B cell (primary cell): ENCODE results near the gene EVC. TPM values are rescaled to one million over a fixed set of nuclear protein-coding genes. Genes with fewer than 3 reads are reported as not detected.

Source experiments
- ATAC-seq: fragments of 200-7000 bp; cut with Tn5 transposase; one replicate; pipeline ENCODE4 v1.10.0; 2021; ENCODE audit warnings: low read depth, mild to moderate bottlenecking, moderate number of reproducible peaks, moderate library complexity
- CTCF ChIA-PET: fragments of 350-600 bp; sonication (Branson Sonifier 250); formaldehyde crosslinking; loops from one replicate; lab custom pipeline; 2021; ENCODE audit warnings: antibody characterized with exemption, inconsistent platforms; lab: Charles Lee
- POLR2A ChIA-PET: fragments of 350-600 bp; sonication (Branson Sonifier 250); formaldehyde crosslinking; loops from one replicate; lab custom pipeline; 2021; ENCODE audit warnings: antibody characterized with exemption; lab: Charles Lee
- DNase-seq: peaks from one replicate; pipeline ENCODE4 v3.0.0; 2013
- H2AFZ ChIP-seq: 2 replicates; pipeline ENCODE4 v1.6.1; 2012; ENCODE audit warnings: mild to moderate bottlenecking, low read depth, low read length; ENCODE audit not compliant: insufficient read depth, poor library complexity, severe bottlenecking
- H3K27ac ChIP-seq, 2 donors: 1 replicate in 1 of 2; 2 replicates in 1 of 2; pipeline ENCODE4 v1.5.1; 2012 to 2013; ENCODE audit warnings: low read length in 2 of 2, mild to moderate bottlenecking in 2 of 2, moderate library complexity in 1 of 2
- H3K27me3 ChIP-seq, 4 experiments: fragments of 200-600 bp in 1 of 4; sonication (generic) in 1 of 4; replicated peaks in 1 of 4; 1 replicate in 2 of 4; 2 replicates in 2 of 4; pipeline versions ENCODE4 v1.6.1 to v1.7.0; 2013 to 2016; ENCODE audit warnings: low read length in 3 of 4, mild to moderate bottlenecking in 2 of 4, mixed read lengths in 1 of 4, moderate library complexity in 1 of 4; ENCODE audit not compliant: insufficient read depth in 4 of 4, control insufficient read depth in 3 of 4; ENCODE audit errors: control extremely low read depth in 1 of 4
- H3K36me3 ChIP-seq, 2 experiments: replicated peaks in 1 of 2; 1 replicate in 1 of 2; 2 replicates in 1 of 2; pipeline versions ENCODE4 v1.6.1 to v1.7.1; 2013; ENCODE audit warnings: low read length in 1 of 2; ENCODE audit not compliant: insufficient read depth in 2 of 2, control insufficient read depth in 1 of 2; ENCODE audit errors: control extremely low read depth in 1 of 2, extremely low read depth in 1 of 2
- H3K4me1 ChIP-seq, 2 donors: fragments of 200-600 bp in 1 of 2; sonication (generic) in 1 of 2; 1 replicate in 1 of 2; 2 replicates in 1 of 2; pipeline versions ENCODE4 v1.5.1 to v1.6.1; 2013 to 2017; ENCODE audit warnings: low read length in 2 of 2; ENCODE audit not compliant: control insufficient read depth in 2 of 2, insufficient read depth in 2 of 2
- H3K4me2 ChIP-seq: replicated peaks from 2 replicates; pipeline ENCODE3; 2012; ENCODE audit warnings: mild to moderate bottlenecking, low read depth, low read length; ENCODE audit not compliant: poor library complexity, severe bottlenecking
- H3K4me3 ChIP-seq, 5 experiments: fragments of 200-600 bp in 1 of 5; sonication (generic) in 1 of 5; 1 replicate in 3 of 5; 2 replicates in 2 of 5; pipeline versions ENCODE4 v1.5.1 to v1.7.0; 2011 to 2016; ENCODE audit warnings: low read length in 4 of 5, mild to moderate bottlenecking in 4 of 5, low read depth in 2 of 5, control low read depth in 1 of 5, moderate library complexity in 1 of 5; ENCODE audit not compliant: insufficient read depth in 1 of 5; ENCODE audit errors: control extremely low read depth in 1 of 5, extremely low read depth in 1 of 5
- H3K79me2 ChIP-seq: fragments of 200-600 bp; sonication (generic); one replicate; pipeline ENCODE4 v1.6.0; 2016; ENCODE audit warnings: low read length; ENCODE audit not compliant: control insufficient read depth, insufficient read depth
- H3K9ac ChIP-seq: fragments of 200-600 bp; sonication (generic); 2 replicates; pipeline ENCODE4 v1.6.1; 2017; ENCODE audit warnings: mild to moderate bottlenecking, low read length, moderate library complexity
- H3K9me3 ChIP-seq, 3 donors: one replicate each; pipeline versions ENCODE4 v1.6.1 to v1.7.1; 2013; ENCODE audit warnings: low read length in 2 of 3; ENCODE audit not compliant: control insufficient read depth in 2 of 3, insufficient read depth in 1 of 3; ENCODE audit errors: control extremely low read depth in 1 of 3
- H4K20me1 ChIP-seq: 2 replicates; pipeline ENCODE4 v1.6.0; 2012; ENCODE audit warnings: mild to moderate bottlenecking, low read length; ENCODE audit not compliant: insufficient read depth, control insufficient read depth, poor library complexity, severe bottlenecking
- H3K27ac Mint-ChIP-seq: one replicate; pipeline ENCODE4 v1.8.0; 2021; ENCODE audit warnings: mixed read lengths
- H3K27me3 Mint-ChIP-seq: one replicate; pipeline ENCODE4 v1.8.0; 2021; ENCODE audit warnings: mixed read lengths
- H3K4me1 Mint-ChIP-seq: one replicate; pipeline ENCODE4 v1.8.0; 2021; ENCODE audit warnings: mixed read lengths
- H3K4me3 Mint-ChIP-seq: one replicate; pipeline ENCODE4 v1.8.0; 2021; ENCODE audit warnings: mixed read lengths
- H3K9me3 Mint-ChIP-seq: one replicate; pipeline ENCODE4 v1.8.0; 2022; ENCODE audit warnings: mixed read lengths; ENCODE audit not compliant: insufficient read depth
- EZH2 ChIP-seq: IDR thresholded peaks from 2 replicates; pipeline ENCODE4 v1.6.1; 2012; ENCODE audit warnings: borderline replicate concordance, low read depth, mild to moderate bottlenecking, moderate library complexity, low read length; ENCODE audit not compliant: insufficient read depth, poor library complexity, severe bottlenecking
- WGBS: methylation state at CpG from one replicate; pipeline ENCODE4 v1.1.5; 2013; ENCODE audit warnings: missing lambda C conversion rate; ENCODE audit not compliant: insufficient coverage; 5-methylcytosine and 5-hydroxymethylcytosine counted together
- intact Hi-C: fragments of 100-400 bp; cut with micrococcal nuclease; formaldehyde crosslinking; loops from one replicate; pipeline ENCODE4 v1.10.0; 2022
- polyA plus RNA-seq: library from polyadenylated mRNA; depleted of rRNA; stranded (reverse); fragments of >200 nt; gene quantifications from 2 replicates; pipeline ENCODE4 v1.2.3, GENCODE V29; 2012
- total RNA-seq, 2 donors: library from RNA; stranded (reverse); fragments of 120-200 nt in 1 of 2; gene quantifications; 1 replicate in 1 of 2; 2 replicates in 1 of 2; pipeline versions ENCODE4 v1.2.3 to v1.2.4, GENCODE V29; 2013 to 2022
- TF ChIP-seq, protein P1 (sequence below): fragments of 200-600 bp; IDR thresholded peaks from one replicate; pipeline ENCODE4 v1.8.0; 2022; ENCODE audit warnings: antibody characterized with exemption, mild to moderate bottlenecking

Gene EVC
- total and polyA plus RNA-seq, 2 donors (not counting 1 experiment from before 2014, with no cell fraction given): 1.5 TPM; not detected in 1

DNA sequence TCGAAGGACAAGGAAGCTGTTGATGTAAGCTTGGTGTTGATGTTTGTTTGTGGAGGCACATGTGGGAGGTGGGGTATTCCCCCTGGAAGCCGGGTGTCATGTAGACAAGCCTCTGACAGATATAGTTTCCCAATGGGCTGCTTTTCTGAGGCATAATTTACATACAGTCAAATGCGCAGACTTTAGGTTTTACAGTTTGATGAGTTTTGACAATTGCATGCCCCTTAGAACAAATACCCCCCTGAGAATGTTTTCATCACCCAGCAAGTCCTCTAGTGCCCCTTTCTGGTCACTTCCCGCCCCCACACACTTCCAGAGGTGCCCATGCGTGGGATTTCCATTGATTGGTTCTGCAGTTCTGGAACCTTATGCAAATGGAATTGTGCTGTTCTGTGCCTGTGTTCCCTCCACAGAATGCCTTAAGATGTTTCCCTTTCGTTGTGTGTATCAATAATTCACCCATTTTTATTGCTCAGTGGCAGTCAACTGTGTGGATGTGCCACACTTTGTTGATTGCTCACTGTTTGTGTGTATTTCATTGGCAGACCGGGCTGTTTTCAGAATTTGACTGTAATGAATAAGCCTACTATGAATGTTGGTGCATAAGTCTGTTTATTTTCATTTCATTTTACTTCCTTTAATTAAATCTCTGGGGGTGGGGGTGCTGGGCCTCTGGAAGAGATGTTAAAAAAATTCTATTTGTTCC is 8.5 kb downstream of the EVC start:
- peaks cover 3% of the 10 kb centered on the region for H3K9me3 Mint-ChIP-seq
- POLR2A ChIA-PET: no interaction called here

More for the DNA sequence above, 8.5 kb downstream of the EVC start:
- H3K27ac Mint-ChIP-seq: no peak overlapping the region
- DNase-seq (no peak), ATAC-seq (no peak)
- H2AFZ ChIP-seq: no peak overlapping the region
- CTCF ChIA-PET: no interaction called here
- no peaks in the 10 kb centered on the region for H4K20me1 ChIP-seq
- intact Hi-C loops: no loop called here
- H3K27me3 ChIP-seq: peaks cover 0 to 4% (median 0%) of the 10 kb centered on the region in 4 experiments
- H3K79me2 ChIP-seq: no peaks in the 10 kb centered on the region
- H3K36me3 ChIP-seq: no peaks in the 10 kb centered on the region
- no peak overlapping the region for H3K4me3 ChIP-seq
- H3K4me1 Mint-ChIP-seq: no peaks in the 10 kb centered on the region
- H3K27ac ChIP-seq: no peak overlapping the region
- no peaks in the 10 kb centered on the region for H3K27me3 Mint-ChIP-seq
- no peak overlapping the region for H3K9ac ChIP-seq
- H3K9me3 ChIP-seq: peaks cover 0 to 14% (median 0%) of the 10 kb centered on the region in 3 donors
- no peak overlapping the region for H3K4me2 ChIP-seq
- no peak overlapping the region for H3K4me3 Mint-ChIP-seq
- 93% methylated on average over 3 of the region's 7 CpGs for WGBS
- H3K4me1 ChIP-seq: no peaks in the 10 kb centered on the region
- no peak for TF ChIP-seq EZH2
- TF ChIP-seq, protein P1, sequence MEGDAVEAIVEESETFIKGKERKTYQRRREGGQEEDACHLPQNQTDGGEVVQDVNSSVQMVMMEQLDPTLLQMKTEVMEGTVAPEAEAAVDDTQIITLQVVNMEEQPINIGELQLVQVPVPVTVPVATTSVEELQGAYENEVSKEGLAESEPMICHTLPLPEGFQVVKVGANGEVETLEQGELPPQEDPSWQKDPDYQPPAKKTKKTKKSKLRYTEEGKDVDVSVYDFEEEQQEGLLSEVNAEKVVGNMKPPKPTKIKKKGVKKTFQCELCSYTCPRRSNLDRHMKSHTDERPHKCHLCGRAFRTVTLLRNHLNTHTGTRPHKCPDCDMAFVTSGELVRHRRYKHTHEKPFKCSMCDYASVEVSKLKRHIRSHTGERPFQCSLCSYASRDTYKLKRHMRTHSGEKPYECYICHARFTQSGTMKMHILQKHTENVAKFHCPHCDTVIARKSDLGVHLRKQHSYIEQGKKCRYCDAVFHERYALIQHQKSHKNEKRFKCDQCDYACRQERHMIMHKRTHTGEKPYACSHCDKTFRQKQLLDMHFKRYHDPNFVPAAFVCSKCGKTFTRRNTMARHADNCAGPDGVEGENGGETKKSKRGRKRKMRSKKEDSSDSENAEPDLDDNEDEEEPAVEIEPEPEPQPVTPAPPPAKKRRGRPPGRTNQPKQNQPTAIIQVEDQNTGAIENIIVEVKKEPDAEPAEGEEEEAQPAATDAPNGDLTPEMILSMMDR: no peak
